ENCODE measurements around the gene PIK3CG.

PIK3CG gene

DNA sequence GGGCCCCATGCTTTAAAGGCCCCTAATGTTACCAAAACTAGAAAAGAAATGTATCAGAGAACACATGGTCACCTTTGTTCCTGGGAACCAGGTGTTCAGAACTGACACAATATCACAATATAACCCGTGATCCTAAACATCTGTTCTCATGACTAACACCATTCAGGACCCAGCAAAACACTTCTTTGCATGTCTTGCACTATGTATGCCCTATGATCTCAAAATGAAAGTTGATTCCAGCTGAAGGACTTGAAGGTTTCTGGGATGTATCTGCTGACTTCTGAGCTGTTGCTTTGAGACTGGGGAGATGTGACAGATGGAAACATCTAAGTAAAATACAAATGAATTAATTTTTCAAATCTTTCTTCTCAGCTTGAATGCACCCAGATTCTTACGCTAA is 37.5 kb upstream of the PIK3CG start:
- TF ChIP-seq CTCF (IDR thresholded peaks at IDR 0.05), result no peak

- TF ChIP-seq CTCF (IDR thresholded peaks at IDR 0.05), result no peak
Observed at GRCh38 chr7:106829496-106829895, 35.6 kb upstream of the PIK3CG start.

DNA sequence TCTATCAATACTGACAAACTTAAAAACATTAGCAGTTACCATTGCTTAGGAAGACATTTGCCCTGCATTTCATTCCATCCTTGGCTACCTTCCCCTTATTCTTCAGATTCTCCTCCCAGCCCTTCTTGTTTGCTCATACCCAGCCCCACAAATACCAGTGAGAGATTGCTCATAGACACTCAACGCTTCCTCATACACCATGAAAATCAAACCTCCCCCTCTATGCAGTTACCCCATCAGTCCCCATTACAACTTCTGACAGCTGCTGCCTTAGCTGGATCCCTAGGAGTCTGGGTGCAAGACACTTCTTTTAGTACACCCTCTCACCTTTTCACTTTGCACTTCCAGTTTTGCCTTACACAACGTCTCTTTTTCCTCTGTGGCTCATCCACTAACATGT is 28.3 kb upstream of the PIK3CG start:
- TF ChIP-seq CTCF (IDR thresholded peaks at IDR 0.05), result no peak

GRCh38 chr7:106839511-106839910 is 25.6 kb upstream of the PIK3CG start:
- TF ChIP-seq CTCF (IDR thresholded peaks at IDR 0.05), result no peak

GRCh38 chr7:106840342-106840741 is 24.7 kb upstream of the PIK3CG start:
- TF ChIP-seq CTCF (IDR thresholded peaks at IDR 0.05), result no peak

- no peak for TF ChIP-seq CTCF (IDR thresholded peaks at IDR 0.05)
Observed at GRCh38 chr7:106841896-106842390, 23.1 kb upstream of the PIK3CG start.

- TF ChIP-seq CTCF (IDR thresholded peaks at IDR 0.05), result no peak
Observed at GRCh38 chr7:106844279-106844997, 20.6 kb upstream of the PIK3CG start.

DNA sequence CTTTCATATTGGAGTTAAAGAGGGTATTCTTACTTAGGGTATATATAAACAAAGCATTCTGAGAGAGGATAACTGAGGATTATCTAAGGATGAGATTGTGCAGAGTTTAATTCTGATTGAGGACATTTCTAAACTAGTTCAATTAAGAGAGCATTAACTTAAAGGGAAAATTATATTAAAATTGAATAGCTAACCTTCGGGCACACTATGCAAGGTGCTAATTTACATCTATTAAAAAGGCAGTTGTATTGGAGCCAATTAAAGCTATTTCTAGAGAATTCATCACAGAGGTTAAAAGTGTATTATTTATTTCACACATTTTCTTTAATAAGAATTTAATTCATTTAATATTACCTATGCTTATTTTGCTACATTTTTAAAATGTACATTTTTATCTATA is 17.0 kb upstream of the PIK3CG start:
- TF ChIP-seq CTCF (IDR thresholded peaks at IDR 0.05), result no peak
